Panc1 (cell line): ENCODE measurements around the gene ARFGAP1.

ENCODE experiments used
- CTCF ChIP-seq: fragments of 450-650 bp; IDR thresholded peaks from 2 replicates; pipeline ENCODE4 v1.5.1; 2017; ENCODE audit warnings: mild to moderate bottlenecking
- POLR2AphosphoS5 ChIP-seq: IDR thresholded peaks from 2 replicates; pipeline ENCODE4 v1.6.1; 2012; ENCODE audit warnings: mild to moderate bottlenecking, low read depth, low read length, moderate library complexity
- REST ChIP-seq, 2 experiments: IDR thresholded peaks; 2 replicates each; pipeline ENCODE4 v1.6.1; 2011 to 2012; ENCODE audit warnings: low read depth in 2 of 2, control low read depth in 1 of 2, low read length in 1 of 2, mild to moderate bottlenecking in 1 of 2, moderate library complexity in 1 of 2; ENCODE audit not compliant: insufficient read depth in 1 of 2
- TCF7L2 ChIP-seq: IDR thresholded peaks from 2 replicates; pipeline ENCODE4 v1.6.1; 2011; ENCODE audit warnings: mild to moderate bottlenecking, low read depth, low read length, inconsistent platforms

GRCh38 chr20:63297371-63297781 lies 24.8 kb downstream of the ARFGAP1 start:
- TF ChIP-seq CTCF (no peak), TCF7L2 (no peak), REST (IDR thresholded peaks at IDR 0.05; ENCODE audit: insufficient read depth in 1 of 2, low read depth in 2 of 2, low read length in 1 of 2) (no peak), POLR2AphosphoS5 (no peak)
